Stimulated activated CD4-positive, alpha-beta T cell treated with anti-CD3 and anti-CD28 coated beads, TNF-alpha, amount 100 ng/mL, for 4 hours (primary cell): ENCODE measurements around the gene HDAC9.

ENCODE experiments used
- DNase-seq, 3 experiments: peaks; one replicate each; pipeline ENCODE4 v3.0.0-alpha.2; 2020; ENCODE audit warnings: low read depth in 3 of 3

HDAC9 gene

DNA sequence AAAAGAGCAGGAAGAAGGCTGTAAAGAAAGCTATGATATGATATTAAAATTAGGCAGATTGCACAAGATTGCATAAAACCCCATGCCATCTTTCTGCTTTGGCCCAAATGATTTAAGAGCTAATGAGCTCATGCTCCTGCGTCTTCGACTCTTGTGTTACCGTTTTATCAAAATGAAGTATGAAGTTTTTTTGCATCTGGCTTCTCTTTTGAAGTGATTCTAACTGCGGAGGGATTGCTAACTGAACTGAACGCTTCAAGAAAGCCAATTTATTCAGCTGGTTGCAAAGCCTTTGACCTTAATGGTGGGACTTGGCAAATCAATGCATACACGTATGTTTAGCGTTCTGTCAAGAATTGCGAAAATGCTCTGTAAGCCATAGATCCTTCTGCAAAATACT lies 339.0 kb downstream of the HDAC9 start:
- no peak for DNase-seq

- no peak for DNase-seq
These were observed 339.6 kb downstream of the HDAC9 start for GRCh38 chr7:18835001-18835690.

DNA sequence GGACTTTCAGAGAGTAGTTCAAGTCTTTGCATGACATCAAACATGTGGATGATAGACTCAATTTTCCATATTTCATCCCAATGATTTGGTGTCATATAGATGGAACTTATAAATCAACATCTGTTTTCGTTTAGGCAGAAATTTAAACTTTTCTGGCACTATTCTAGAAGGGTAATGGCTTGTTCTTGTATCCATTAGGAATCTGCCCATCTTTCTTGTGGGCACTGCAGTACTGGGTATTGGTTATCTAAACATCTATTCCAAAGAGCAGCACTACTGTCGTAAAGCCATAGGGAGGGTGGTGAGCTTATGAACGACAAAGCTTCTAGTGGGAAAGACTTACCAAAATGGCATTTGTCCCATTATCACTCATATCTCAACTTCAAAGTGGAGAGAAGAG lies 348.4 kb downstream of the HDAC9 start:
- no peak for DNase-seq

DNA sequence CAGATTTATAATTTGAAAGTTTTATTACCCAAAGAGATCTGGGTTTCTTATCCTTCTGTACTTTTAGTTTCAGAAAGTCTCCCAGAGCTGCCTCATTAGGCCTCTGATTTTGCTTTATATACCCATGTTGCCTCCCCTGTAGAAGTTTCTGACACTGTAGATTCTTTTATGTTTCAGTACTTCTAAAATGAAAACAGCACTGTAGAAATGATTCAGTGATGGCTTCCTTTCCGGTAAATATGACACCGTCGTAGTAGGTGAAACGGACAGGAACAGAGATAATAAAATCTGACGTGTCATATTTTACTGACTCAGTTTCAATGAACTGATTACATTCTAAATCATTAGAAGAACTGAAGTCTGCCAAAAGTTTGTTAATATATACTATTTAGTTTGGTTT lies 349.2 kb downstream of the HDAC9 start:
- DNase-seq = no peak

- DNase-seq = no peak
These were observed 350.2 kb downstream of the HDAC9 start for GRCh38 chr7:18845700-18846099.

- no peak for DNase-seq
These were observed 351.2 kb downstream of the HDAC9 start for GRCh38 chr7:18846765-18847215.

DNA sequence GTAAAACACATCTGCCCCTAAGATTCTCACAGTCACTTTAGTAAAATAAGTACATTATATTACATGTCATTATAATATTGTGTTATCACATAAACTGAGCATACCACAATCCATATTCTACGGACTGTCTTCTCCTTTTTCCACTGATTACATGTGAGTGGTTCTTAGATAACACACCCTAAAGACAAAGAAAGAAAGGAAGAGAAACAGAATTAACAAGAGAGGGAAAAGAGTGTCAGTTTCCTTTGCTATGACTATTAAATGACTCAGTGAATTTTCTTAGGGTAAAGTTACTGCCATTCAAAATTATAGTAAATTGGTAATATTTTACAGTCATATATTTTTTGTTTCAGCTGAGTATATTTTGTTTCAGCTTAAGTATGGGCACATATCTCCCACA lies 353.6 kb downstream of the HDAC9 start:
- DNase-seq = no peak

DNA sequence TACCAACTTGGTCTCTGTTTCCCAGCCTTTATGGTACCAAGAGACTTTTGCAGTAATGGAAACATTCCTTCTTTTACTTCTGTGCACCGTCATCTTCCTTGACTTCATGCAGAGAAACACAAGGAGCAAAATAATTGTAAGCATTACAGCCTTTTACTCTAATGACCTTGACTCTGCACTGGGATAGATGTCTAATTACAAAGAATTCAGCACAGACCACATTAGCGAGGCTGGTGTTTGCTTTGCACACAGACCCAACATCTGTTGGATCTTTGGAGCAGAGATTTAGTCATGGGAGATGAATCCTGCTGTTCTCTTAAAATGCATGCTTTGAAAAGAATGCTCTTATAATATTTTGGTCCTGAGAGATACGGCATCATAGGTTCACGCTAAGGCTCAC lies 360.2 kb downstream of the HDAC9 start:
- DNase-seq = no peak

DNA sequence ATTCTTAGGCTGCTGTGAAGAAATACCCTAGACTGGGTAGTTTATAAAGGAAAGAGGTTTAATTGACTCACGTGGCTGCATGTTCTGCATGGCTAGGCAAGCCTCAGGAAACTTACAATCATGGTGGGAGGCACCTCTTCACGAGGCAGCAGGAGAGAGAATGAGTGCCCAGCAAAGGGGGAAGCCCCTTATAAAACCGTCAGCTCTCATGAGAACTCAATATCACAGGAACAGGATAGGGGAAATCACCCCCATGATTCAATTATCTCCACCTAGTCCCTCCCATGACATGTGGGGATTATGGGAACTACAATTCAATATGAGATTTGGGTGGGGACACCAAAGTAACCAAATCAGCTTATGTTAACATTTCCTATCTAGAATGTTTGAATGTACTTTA lies 362.7 kb downstream of the HDAC9 start:
- no peak for DNase-seq

DNA sequence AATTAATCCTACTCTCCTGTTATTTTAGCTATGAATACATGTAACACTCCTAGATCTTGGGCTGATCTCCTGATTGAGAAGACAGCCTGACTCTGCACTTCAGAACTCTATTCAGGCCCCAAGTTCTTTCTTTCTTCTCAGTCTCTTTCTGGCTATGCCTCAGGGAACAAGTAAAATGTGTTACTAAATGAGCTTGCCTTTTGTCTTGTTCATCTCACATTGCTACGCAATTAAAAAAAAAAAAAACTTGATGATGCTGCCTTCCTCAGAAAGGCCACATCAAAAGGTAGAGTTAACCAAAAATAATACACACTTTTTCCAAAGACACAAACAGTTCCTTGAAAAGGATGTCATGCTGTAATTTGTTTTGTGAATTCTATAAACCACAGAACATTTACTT lies 363.8 kb downstream of the HDAC9 start:
- DNase-seq = no peak

DNA sequence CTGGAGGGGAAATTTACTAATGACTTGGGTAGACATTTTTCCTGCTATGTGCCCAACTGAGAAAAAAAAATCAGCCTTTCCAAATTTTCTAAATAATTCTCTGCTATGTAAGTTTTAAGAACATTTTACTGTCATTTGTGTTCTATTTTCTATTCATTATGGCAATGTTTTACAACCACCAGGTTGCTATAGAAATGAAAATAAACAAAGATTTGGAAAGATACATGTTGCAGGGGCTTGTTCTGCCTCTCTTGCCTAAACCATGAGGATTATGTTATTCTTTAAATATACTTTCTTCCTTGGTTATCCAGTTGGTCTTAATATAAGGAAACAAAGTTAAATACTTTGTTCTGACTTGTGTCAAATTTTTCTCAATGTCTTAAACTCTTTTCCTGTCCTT lies 364.7 kb downstream of the HDAC9 start:
- no peak for DNase-seq

DNA sequence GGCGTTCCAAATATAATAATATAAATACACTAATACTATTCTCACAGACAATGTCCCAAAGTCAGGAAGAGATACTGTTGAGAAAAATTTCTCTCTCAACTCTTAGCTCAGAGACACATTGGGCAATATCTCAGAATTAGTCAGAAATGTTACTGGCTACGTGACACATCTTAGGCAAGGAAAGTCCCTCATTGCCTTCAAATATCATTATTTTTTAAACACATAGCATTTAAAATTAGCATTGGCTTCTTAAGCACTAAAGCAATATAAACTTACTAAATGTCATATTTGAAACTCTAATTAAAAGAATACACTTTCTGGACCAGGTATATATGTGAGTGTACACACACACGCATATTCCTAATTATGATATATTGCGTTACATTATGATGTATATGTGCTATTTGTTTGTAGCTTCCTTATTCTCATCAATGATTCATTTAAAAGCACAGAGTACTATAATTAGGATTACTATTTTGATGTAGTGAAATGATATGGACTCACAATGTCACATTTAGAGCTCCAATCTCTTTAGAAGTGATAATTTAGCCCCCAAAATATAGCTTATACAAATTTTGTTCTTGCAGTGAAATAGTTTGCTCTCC lies 366.1 kb downstream of the HDAC9 start:
- DNase-seq = no peak

- no peak for DNase-seq
These were observed 369.4 kb downstream of the HDAC9 start for GRCh38 chr7:18864967-18865366.

DNA sequence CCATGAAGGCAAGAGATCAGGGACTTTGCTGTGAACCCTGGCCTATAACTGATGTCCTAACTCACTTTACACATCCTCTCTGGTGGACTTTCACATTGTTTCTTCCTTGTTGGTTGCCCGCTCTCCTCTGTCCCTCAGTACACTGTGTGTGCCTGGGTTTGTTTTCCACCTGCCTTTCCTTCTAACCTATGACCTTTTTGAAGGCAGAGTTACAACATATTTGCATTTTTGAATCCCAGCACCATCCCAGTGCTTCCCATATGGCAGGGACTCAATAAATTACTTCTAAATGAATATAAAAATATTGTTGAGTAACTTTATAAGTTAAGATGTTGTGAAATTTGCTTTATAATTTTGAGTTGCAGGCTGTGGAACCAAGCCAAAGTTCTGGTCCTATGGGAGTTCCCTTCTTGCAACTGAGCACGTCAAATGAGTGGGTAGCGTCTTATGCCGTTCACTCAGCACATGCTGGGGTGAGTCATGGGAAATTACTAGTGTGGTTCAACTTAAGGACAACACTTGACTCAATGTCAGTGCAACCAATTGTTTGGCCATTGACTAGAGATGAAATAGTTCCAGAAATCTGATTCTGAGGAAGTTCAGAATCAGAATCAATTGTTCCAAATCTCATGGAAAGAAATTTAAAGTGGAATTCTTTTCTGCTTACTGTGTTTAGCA lies 370.9 kb downstream of the HDAC9 start:
- no peak for DNase-seq

DNA sequence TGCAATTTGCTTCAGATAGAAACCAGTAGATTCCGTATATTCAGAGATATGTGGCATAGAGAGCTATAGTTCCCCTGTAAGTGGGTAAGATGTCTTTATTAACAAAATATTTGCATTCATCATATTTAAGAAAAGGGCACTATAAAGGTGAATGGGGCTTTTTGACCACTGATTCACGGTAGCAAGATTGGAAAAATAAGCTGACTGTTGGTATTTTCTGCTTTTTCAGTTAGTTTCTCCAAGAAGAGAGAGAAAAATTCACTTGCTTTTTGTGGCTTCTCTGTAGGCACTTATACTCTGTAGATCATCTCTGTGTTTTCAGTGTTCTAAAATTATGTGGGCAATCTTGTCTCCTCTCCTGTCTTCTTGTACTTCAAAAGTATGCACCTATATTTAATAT lies 376.8 kb downstream of the HDAC9 start:
- no peak for DNase-seq

DNA sequence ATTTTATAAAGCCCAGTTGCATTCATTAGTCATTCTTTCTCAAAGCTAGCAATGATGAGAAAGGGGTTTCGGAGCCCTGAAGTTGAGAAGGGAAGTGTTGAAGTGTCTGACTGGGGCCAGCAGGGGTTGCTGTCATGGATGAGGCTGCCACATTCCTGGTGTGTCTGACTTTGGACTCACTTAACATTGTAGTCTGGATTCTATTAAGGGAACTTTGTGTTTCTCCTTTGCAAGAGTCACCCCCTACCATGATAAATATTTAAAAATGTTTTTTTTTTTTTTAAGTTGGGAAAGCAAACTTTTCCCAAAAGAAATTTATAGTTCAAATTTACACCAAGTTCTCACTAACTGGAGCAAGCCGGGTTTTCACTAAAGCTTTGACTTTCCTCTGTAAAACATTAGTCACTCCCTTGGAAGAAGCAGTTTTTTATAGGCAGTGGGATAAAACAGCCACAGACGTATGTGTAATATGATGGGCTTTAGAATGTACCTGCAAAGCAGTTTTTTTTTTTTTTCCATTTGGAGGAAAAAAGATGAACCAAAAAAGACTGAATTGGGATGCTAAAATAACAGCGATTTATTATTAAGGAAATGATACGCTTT lies 378.3 kb downstream of the HDAC9 start:
- no peak for DNase-seq

DNA sequence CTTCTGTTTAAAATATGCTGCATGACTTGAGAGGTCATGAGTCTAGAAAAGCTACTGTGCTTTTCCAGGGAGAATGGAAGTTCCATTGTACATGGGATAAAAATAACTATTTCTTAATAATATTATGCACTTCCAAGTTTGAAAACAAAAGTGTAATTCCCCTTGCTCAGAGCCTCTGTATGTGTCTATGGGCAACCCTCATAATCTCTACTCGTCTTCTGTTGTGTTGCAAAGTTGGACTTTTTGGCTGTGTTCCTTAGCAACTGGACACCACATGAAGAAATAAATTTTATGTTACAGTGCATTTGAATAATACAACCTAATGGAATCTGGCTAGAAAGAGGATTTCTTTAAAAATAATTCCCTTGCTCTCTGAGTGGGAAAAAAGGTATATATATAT lies 379.3 kb downstream of the HDAC9 start:
- no peak for DNase-seq

- no peak for DNase-seq
These were observed 382.3 kb downstream of the HDAC9 start for GRCh38 chr7:18877874-18878273.

- DNase-seq = no peak
These were observed 391.3 kb downstream of the HDAC9 start for GRCh38 chr7:18886832-18887231.

DNA sequence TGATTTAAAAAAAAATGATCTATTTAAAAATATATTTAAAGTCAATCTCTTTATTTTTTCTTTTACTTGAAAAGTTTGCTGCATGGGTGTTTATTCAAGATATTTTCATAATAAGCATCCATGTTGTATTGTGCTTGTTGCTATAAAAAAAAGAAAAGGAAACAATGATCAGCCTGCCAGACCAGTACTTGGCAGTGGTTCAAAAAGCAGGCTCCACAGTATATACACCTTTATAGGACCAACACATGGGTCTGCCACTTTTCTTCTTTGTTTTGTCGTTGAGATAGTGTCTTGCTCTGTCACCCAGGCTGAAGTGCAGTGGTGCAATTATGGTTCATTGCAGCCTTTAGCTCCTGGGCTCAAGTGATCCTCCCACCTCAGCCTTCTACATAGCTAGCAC lies 393.9 kb downstream of the HDAC9 start:
- no peak for DNase-seq

- DNase-seq = no peak
These were observed 394.6 kb downstream of the HDAC9 start for GRCh38 chr7:18890134-18890533.

DNA sequence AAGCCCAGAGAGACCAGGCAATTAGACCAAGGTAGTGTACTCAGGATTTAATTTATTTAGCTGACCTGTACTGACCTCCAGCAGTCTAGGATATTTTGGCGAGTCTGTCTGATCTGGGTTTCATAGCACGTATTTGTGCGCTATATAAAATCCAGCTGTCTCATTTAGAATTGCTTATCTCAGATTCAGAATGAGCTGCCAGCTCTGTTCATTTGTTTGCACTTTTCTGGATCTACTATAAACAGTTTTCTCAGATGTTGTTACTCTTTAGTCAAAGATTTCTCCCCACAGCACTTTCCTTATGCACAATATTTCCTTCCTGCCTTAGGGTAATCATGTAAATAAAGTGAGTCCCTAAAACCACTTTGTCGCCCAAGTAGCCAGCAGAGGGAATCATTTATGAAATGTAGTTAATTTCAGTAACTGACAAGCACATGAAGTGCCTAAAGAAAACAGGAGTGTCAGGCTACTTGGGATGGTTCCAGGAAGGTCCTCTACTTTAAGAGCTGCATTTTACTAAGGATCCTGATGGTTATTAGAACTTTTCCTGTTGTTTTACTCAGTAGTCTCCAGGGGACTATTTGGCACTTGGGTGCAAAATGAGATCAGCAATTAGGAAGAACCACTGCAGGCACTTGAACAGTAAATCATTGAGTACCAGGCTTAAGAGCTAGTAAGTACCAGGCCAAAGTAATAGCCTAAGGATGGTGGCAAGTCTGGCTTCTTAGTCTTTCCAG lies 395.5 kb downstream of the HDAC9 start:
- DNase-seq = no peak
